ENCODE data around the gene AFG3L2. TPM values are rescaled to one million over a fixed set of nuclear protein-coding genes. Genes with fewer than 3 reads are reported as not detected.

Gene AFG3L2
- total and polyA plus RNA-seq, 2 experiments from 2014 or later = 44.1 to 60.8 TPM

GRCh38 chr18:12423393-12423792 lies 46.4 kb upstream of the AFG3L2 start:
- Histone ChIP-seq H3K27me3 (no peaks in the 10 kb centered on the region), H3K9me2 (replicated peaks; ENCODE audit: insufficient read depth) (no peaks in the 10 kb centered on the region), H3K4me2 (no peak overlapping the region), H3K4me3 (no peak overlapping the region), H3K9me3 (ENCODE audit: low read depth) (no peaks in the 10 kb centered on the region), H3K4me1 (ENCODE audit: insufficient read depth) (peaks cover 6% of the 10 kb centered on the region), H2AFZ (no peak overlapping the region), H3K27ac (no peak overlapping the region), H3K79me2 (no peaks in the 10 kb centered on the region), H4K20me1 (ENCODE audit: insufficient read depth, poor library complexity, severe bottlenecking) (no peaks in the 10 kb centered on the region), H3K36me3 (replicated peaks; ENCODE audit: insufficient read depth, low read depth) (no peaks in the 10 kb centered on the region)
- TF ChIP-seq CTCF (IDR thresholded peaks at IDR 0.05; ENCODE audit: poor library complexity) (no peak), EZH2 (IDR thresholded peaks at IDR 0.05; ENCODE audit: borderline replicate concordance) (no peak)
- DNase-seq (ENCODE audit: low spot score) = no peak
- WGBS (ENCODE audit: low lambda C conversion rate, missing lambda C conversion rate) = 97% methylated on average over 10 of the region's 10 CpGs

GRCh38 chr18:12422936-12423335 lies 45.9 kb upstream of the AFG3L2 start:
- no peaks in the 10 kb centered on the region for H3K27me3 ChIP-seq
- no peak overlapping the region for H3K27ac ChIP-seq
- no peak overlapping the region for H2AFZ ChIP-seq
- H3K4me3 ChIP-seq = no peak overlapping the region
- 91% methylated on average over 9 of the region's 9 CpGs for WGBS (ENCODE audit: low lambda C conversion rate, missing lambda C conversion rate)
- H3K4me1 ChIP-seq (ENCODE audit: insufficient read depth) = peaks cover 6% of the 10 kb centered on the region
- no peaks in the 10 kb centered on the region for H3K79me2 ChIP-seq
- no peak for DNase-seq (ENCODE audit: low spot score)
- no peaks in the 10 kb centered on the region for H3K9me2 ChIP-seq (replicated peaks; ENCODE audit: insufficient read depth)
- no peaks in the 10 kb centered on the region for H3K36me3 ChIP-seq (replicated peaks; ENCODE audit: insufficient read depth, low read depth)
- H4K20me1 ChIP-seq (ENCODE audit: insufficient read depth, poor library complexity, severe bottlenecking) = no peaks in the 10 kb centered on the region
- no peaks in the 10 kb centered on the region for H3K9me3 ChIP-seq (ENCODE audit: low read depth)
- H3K4me2 ChIP-seq = no peak overlapping the region
- TF ChIP-seq EZH2 (IDR thresholded peaks at IDR 0.05; ENCODE audit: borderline replicate concordance) = no peak
- TF ChIP-seq EZH2phosphoT487 (IDR thresholded peaks at IDR 0.05; ENCODE audit: low read depth, severe bottlenecking, unreplicated experiment) = no peak
- no peak for TF ChIP-seq CTCF (IDR thresholded peaks at IDR 0.05; ENCODE audit: poor library complexity)

- 79% methylated on average over 5 of the region's 5 CpGs for WGBS (ENCODE audit: low lambda C conversion rate, missing lambda C conversion rate)
- H3K9me2 ChIP-seq (replicated peaks; ENCODE audit: insufficient read depth) = no peaks in the 10 kb centered on the region
- TF ChIP-seq EZH2 (IDR thresholded peaks at IDR 0.05; ENCODE audit: borderline replicate concordance) (no peak), CTCF (IDR thresholded peaks at IDR 0.05; ENCODE audit: poor library complexity) (no peak), EZH2phosphoT487 (IDR thresholded peaks at IDR 0.05; ENCODE audit: low read depth, severe bottlenecking, unreplicated experiment) (no peak)
- no peaks in the 10 kb centered on the region for H3K79me2 ChIP-seq
- no peaks in the 10 kb centered on the region for H3K36me3 ChIP-seq (replicated peaks; ENCODE audit: insufficient read depth, low read depth)
- H2AFZ ChIP-seq = no peak overlapping the region
- H3K9me3 ChIP-seq (ENCODE audit: low read depth) = no peaks in the 10 kb centered on the region
- H3K4me2 ChIP-seq = no peak overlapping the region
- H3K27ac ChIP-seq = no peak overlapping the region
- H3K4me3 ChIP-seq = no peak overlapping the region
- no peaks in the 10 kb centered on the region for H4K20me1 ChIP-seq (ENCODE audit: insufficient read depth, poor library complexity, severe bottlenecking)
- no peaks in the 10 kb centered on the region for H3K27me3 ChIP-seq
- DNase-seq (ENCODE audit: low spot score) = no peak
- peaks cover 6% of the 10 kb centered on the region for H3K4me1 ChIP-seq (ENCODE audit: insufficient read depth)
These were observed 44.7 kb upstream of the AFG3L2 start for GRCh38 chr18:12421732-12422131.
